Stimulated activated CD4-positive, alpha-beta T cell treated with anti-CD3 and anti-CD28 coated beads, Interleukin-1b, Interleukin-23, amount 100 ng/mL, for 4 hours (primary cell): Measurements from ENCODE around the gene CAB39.

ENCODE experiments used
- DNase-seq, 2 donors: peaks; one replicate each; pipeline ENCODE4 v3.0.0-alpha.2; 2020; ENCODE audit warnings: low read depth in 2 of 2

The CAB39 gene

DNA sequence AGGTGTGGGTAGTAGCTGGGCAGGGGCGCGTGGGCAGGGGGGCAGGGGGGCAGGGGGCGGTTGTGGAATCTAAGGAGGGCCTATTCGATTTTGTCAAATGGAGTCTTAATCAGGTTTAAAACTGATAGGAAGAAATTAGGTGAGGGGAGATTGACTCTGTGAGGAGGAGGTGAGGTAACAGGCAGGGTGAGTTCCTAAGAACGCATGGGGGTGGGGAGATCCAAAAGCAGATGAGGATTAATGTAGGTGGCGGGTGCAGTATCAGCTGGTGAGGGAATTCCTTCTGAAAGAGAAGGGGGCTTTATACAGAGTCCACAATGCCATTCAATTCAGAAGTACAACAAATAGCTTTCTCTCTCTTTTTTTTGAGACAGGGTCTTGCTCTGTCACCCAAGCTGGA, 72.7 kb downstream of the CAB39 start:
- no peak for DNase-seq

DNA sequence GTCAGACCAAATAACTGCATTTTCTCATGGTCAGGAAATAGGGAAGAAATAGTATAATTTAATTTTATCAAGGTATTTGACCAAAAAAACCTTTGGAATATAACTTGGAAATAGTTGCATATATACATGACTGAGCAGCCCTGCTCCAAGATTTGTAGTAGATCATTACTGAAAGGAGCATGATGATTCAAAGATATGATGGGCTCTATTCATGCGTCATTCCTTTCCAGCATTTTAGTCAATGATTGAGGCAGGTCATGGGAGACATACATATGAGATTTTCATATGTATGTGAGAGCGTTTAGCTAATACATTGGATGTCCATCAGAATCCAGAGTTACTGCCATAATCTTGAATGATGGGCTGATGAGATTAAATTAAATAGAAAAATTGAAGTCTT, 74.5 kb downstream of the CAB39 start:
- no peak for DNase-seq

DNA sequence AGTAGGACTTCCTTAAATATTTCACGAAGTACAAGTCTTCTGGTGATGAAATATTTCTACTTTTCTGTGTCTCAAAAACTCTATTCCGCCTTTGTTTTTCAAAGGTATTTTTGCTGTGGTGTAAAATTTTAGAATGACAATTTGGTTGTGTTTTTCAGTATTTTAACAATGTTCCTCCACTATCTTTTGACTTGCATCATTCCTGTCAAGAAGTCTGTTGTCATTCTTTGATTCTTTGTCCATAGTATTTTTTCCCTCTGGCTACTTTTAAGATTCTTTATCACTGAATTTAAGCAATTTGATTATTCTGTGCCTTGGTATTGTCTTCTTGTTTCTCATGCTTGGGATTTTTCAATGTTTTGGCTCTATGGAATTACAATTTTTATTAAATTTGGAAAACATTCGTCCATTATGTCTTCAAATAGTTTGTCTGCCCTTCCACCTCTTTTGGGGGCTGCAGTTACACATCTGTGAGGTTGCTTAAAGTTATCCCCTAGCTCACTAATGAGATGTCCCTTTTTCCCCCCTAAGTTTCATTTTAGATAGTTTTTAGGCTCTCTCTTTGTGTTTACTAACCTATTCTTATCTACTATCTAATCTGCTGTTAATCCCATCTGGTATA, 76.0 kb downstream of the CAB39 start:
- DNase-seq, result no peak

DNA sequence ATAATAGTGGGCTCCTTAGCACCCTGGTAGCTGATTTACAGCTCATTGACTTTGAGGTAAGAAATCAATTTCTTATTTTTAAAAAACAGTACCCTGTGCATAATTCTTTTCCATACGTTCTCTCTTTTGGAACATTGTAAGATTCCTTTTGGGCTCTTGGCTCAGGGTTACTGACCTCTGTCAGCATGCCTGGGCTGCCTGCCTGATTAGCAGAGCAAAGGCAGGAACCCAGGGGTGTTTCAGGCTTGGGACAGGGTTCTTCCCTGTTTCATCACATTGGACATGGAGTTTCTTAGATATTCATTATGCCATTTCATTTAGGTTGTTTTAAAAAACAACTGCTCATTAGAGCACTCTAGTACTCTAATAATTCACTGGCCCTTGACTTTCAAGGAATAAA, 78.3 kb downstream of the CAB39 start:
- no peak for DNase-seq

DNA sequence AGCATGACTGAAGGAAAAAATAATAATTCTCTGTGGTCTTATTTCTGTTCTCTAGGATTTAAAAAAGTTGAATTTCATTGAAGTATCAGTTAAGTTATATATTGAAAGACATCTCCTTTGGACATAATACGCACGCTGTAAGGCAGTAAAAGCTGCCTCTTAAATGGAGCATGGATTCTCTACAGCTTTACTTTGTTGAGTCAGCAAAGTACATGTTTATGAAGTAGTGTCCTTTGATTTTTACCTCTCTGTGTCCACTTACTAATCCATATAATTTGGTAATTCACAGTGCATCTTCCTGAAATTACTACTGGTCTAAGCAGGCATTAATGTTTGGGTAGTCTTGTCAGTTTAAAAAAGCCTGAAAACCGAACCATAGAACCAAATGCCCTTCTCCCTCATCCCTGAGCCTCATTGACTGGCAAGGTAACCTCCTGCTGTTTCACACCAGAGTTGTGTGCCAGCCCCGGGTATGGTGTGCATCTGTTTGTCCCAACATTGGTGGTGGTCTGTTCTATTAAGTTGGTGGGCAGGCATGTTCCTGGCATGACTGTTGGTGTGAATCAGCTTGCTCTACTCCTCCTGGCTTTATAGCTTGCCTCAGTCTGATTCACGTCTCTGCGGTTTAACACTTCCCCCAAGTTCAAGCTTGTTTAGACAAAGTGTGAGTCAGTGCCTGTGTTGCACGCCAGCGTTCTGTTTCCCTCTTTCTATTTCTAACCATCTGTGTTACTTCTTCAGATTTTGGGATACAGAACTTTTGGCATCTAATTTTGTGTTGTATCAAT, 81.1 kb downstream of the CAB39 start:
- DNase-seq, result peak; percentile 24 to 59

DNA sequence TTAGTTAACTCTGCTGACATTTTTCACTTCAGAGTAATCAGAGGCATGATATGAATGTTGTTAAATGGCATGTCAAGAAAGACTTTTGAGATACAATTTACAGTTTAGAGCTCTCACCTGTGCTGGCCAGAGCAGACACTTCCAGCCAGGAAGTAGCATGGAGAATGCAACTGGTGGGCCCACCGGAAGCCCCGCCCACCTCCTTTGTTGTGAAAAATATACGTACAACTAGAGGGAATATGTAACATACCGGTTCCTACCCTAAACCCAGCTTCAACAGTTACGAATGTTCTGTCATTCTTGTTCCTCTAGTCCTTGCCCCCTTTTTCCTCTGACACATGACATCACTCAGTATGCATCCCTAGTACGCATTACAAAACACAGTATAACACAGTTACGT, 81.9 kb downstream of the CAB39 start:
- DNase-seq, result peak in 1 of 2 donors; percentile 15

DNA sequence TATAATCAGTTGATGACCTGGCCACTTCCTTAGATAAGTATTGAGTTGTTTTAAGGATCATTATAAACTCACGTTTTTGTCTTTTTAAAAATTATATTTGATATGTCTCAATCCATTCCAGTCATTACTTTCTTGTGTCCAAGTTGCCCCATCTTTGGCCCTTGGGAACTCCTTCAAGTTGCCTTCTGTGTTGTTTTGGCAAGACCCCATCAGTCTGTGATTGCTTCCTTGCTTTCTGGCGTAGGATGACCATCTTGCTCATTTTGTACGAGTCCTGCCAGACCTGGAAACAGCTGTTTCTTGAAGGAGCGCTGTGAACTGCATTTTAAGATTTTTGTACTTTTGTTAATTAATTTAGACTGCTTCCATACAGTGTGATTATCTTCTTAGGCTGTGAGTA, 83.2 kb downstream of the CAB39 start:
- DNase-seq, result no peak

DNA sequence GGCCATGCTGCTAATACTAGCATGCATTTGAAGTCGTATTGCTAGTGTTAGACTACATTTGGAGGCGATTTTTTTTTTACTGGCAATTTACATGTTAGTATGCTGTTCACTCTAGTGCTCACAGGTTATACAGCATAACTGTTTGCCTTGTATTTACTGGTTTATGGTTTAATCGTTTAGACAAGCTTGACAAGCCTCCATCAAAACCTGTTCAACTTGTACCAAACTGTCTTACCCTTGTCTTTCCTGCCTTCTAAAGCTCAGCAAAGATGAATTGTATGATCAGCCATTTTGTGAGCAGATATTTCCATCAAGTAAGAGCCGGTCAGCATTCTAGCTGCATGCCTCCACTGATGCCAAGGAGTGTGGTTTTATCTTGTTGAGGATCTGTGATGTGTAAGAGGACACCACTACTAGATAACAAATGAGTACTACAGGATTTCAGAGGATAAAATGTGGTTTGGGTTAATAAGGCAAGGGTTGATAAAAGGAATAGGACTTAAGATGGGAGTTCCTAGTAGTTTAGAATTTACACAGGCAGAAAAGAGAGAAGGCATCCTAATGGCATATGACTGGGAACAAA, 83.7 kb downstream of the CAB39 start:
- DNase-seq, result no peak

DNA sequence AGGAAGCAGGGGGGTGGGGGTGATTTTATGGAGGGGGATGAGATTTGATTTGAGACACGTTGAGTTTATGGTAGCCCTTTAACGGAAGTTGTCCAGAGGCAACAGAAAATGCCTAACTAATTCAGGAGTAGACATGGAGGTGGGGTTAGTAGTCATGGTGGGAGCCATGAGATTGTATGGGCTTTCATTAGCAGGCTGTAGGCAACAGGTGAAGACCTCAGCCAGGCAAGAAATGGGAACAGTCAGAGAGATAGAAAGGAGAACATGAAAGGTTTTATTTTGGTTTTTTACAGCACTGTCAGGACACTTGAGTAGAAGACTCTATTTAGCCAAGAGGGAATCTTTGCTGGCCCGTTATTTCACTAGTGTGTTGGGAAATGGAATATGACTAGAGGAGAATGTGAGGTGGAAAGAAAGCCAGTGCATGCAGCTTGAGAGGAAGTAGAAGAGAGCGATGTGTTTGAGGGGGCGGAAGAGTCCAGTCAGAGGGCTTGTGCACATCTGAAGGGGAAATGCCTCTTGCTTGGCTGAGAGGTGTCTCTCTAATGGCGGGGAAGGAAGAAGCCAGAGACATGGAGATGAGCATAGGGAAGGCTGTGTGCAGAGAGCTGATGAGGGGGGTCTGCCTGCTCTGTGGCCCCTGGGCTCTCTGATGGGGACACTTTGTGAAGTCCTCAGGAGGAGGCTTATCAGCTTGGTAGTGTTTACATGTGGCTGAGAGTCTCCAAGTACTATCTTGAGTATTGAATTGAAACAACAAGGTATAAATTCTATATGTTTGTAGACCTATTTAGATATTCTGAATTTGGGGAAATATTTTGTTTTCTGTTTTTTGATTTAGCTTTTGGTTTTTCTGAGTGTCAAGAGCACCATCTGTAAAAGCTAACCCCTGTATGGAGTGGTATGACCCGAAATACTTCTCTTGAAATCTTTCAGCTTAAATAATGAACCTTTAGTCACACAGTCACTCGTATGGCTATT, 85.2 kb downstream of the CAB39 start:
- DNase-seq, result no peak

DNA sequence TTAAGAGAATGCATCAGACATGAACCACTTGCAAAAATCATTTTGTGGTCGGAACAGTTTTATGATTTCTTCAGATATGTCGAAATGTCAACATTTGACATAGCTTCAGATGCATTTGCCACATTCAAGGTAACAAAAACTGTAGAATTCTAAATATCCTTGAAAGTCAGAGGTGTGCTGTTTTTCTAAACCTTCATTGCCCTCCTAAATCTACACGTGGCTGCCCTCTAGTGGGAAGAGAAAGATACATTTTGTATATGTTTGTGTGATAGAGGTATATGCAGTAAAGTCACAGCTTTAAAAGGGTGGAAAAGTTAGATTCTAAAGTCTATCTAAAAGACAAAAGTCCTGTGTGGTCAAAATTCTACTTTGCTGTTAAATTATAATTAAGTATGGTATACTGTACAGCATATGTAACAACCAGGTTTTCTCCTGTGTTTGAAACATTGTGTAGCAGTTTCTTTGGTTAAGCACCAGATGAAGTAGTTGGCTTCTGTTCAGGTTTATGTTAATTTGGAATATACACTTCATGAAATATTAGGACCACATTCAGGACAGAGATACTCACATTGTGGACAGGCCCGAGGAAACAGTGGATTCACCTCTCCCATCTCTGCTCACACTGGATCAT, 86.2 kb downstream of the CAB39 start:
- peak in 1 of 2 donors; percentile 51 for DNase-seq

DNA sequence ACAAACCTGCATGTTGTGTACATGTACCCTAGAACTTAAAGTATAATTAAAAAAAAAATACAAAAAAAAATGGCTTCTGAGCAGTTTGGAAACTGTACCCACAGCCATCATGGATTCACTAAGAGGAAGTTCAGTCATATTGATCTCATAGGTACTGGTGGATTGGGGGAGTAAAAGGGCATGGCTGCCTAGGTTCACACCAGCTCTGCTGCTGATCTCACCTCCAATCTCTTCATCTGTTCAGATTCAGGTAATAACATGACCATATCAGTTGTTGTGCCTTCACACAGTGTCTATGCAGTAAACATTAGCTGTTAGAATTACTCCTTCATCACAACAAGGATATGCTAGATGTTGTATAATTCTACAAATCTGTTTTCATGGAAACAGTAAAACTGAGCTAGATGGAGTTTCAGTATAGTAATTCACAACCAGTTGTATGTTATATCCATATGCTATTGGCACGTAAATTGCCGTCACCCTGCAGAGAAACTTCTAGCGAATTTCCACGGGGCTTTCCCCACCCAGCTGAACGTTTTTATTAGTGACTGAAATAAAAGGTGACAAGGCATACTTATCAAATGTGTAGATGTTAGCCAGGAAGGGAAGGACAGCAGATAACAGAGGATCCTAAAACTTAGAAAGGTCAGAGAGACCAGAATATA, 92.8 kb downstream of the CAB39 start:
- DNase-seq, result no peak

DNA sequence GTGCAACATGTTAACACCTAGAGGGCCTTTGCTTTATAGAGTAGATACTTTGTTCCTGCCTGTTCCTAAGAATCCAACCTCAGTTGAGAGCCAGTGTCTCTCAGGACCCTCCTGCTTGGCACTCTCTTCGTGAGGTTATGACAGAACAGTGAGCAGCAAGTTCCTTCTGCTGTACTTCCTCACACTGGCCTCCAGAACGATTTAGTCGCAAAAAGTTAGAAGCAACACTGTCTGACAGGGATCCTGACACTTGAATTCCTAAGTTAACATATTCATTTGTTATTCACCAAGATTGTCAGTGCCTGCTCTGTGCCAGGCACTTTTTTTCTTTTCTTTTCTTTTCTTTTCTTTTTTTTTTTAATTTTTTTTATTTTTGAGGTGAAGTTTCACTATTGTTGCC, 95.1 kb downstream of the CAB39 start:
- no peak for DNase-seq

DNA sequence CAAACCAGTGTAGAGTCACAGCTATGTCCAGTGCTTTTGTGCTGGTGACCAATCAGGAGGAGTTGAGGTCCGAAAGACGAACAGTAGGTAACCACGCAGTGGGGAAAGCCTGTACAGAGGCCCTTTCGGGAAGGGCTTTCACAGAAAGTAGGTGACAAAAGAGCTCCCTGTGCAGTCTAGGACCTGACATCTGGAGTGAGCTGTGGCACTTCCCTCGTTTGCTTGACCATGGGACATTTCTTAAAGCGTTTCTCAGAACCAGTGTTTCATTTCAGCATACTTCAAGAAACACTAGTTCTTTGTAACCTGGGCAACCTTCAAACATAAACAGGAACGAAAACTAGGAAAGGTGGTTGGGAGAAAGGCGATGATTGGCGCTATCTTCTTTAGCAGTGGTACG, 96.4 kb downstream of the CAB39 start:
- no peak for DNase-seq

DNA sequence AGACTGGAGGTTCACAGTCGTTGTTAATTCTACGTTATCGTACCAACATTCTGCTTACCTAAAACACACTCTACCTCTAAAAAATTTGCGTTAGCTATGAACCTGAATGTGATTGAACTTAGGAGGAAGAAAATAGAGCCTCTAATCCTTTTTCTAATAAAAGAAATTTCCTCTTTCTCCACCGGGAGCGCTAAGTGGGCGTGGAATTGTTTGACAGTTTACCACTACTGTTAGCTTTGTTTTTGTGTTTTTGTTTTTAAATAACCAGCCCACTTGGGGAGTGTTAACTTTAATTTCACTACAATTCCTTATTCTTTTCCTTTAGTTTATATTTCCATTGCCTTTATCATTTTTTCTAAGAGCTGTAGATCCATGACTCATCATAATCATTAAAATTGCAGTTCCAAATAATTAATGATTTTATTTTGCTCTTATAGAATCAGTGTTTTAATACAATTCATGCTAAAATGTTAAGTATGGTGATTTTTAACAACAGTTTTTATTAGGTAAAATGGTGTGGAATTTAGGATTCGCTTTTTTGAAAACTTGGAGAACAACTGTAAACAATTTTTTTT, 97.1 kb downstream of the CAB39 start:
- DNase-seq, result no peak

DNA sequence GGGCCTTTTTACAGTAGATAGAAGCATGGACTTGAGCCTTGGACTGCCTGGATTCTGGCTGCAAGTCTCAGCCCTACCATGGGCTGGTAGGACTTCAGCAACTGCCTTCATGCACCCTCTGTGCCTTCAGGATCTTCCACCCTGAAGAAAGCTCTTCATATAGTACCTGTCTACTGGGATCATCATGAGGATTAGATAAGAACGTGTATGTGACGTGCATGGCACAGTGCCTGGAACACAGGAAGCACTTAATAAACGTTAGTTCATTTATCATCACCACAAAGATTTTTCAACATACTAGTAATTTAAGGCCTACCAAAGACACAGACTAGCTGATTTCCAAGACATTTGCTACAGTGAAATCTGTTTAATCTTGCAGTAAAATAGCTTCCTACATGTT, 98.9 kb downstream of the CAB39 start:
- DNase-seq, result no peak

DNA sequence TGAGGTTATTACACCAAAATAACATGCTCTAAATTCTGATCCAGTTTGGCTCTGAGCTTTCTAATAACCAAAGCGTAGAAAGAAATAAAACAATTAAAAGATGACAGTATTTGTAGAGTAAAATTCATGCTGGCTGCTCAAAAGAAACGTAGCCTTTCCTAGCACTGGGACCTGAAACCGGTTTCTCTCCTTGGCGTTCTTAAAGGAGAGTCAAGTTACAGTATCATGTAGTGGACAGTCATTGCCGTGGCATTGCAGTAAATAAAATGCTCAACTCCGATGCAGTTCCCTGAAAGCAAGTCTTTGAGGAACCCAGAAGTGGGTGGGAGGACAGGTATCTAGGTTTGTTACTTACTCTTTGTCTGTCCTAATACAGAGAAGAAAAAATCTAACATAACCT, 99.4 kb downstream of the CAB39 start:
- DNase-seq, result no peak

DNA sequence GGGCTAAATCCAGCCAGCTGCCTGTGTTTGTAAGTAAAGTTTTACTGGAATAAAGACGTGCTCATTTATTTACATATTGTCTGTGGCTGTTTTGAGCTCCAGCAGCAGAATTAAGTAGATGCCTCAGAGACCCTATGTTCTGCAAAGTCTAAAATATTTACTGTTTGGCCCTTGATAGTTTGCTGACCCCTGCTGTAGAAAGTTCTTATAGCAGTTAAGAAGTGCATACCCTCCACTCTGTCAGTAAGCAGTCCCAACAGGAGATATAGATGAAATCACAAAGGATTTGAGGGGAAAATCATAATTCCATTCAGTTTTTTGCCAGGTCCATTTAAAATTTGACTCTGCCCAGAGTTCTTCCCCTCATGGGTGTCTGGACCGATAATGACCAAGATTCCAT, 102.0 kb downstream of the CAB39 start:
- no peak for DNase-seq

DNA sequence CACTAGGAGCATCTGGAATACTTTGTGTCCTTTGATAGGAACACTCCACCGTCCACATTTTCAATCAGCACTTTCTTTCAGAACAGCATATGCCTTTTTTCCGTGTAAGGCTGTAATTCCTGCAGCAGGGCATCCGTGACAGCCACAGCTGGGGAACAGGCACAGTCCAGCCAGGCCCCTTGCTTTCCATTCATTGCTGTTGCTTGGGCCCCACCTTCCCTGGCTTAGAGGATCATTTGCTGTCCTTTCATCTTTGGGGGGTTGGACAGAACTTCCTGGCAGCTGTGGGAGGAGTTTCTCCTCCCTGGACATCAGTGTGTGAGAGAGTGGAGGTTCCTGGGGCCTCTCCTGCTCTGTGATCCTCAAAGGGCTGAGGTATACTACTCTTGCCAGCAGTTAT, 102.4 kb downstream of the CAB39 start:
- no peak for DNase-seq

DNA sequence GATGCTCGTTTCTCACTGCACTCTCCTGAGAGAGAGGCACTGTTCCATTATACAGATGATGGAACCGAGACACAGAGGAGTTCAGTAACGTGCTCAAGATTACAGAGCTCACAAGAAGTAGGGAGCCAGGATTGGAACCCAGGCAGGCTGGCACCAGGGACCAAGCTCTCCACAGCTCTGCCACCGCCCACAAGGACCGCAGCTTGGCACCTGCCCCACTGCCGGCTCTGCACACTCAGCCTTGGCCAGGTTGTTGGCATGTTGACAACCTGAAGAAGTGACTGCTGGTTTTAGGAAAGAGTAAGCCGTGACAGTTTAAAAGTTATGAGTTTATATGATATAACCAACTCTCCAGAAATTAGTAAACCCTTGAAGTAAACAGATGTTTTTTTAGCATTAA, 104.1 kb downstream of the CAB39 start:
- no peak for DNase-seq

DNA sequence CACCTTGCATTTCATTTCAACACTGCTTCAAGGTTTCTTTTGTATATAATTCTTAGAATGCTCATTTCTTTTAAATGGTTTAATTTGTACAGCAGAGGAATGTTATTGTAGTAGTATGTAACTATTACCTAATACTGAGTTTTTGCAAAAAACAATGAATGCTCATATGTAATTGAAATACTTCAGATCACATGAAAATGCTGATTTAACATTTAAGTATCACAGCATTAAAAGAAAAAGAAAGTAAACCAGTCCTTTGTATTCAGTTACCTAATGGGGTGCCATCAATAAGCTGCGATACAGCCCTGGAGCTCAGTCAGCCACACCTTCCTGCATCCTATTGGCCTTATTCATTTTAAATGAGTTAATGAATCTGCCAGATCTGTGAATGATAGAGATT, 106.8 kb downstream of the CAB39 start:
- no peak for DNase-seq
